ENCODE data around the gene RAB30.
"Not testable (repeated sequence)": the region's sequence is repeated elsewhere in the genome, so short reads cannot be mapped to it uniquely, and the experiment has no call there.

Gene RAB30

GRCh38 chr11:82988936-82989627 lies 82.6 kb downstream of the RAB30 start:
- no peak for DNase-seq (ENCODE audit: low read depth in 2 of 3, low spot score in 1 of 3)

GRCh38 chr11:82987997-82988396 lies 83.7 kb downstream of the RAB30 start:
- DNase-seq (ENCODE audit: low read depth in 2 of 3, low spot score in 1 of 3) = no peak

GRCh38 chr11:82986446-82986845 lies 85.3 kb downstream of the RAB30 start:
- DNase-seq (ENCODE audit: low read depth in 2 of 3, low spot score in 1 of 3) = no peak

GRCh38 chr11:82981852-82982251 lies 89.8 kb downstream of the RAB30 start:
- DNase-seq (ENCODE audit: low read depth in 2 of 3, low spot score in 1 of 3) = no peak

- no peak for DNase-seq (ENCODE audit: low read depth in 2 of 3, low spot score in 1 of 3)
These were observed 90.8 kb downstream of the RAB30 start for GRCh38 chr11:82980947-82981346.

- no peak for DNase-seq (ENCODE audit: low read depth in 2 of 3, low spot score in 1 of 3)
These were observed 91.4 kb downstream of the RAB30 start for GRCh38 chr11:82980292-82980691.

GRCh38 chr11:82979824-82980223 lies 91.9 kb downstream of the RAB30 start:
- no peak for DNase-seq (ENCODE audit: low read depth in 2 of 3, low spot score in 1 of 3)

GRCh38 chr11:82978422-82979099 lies 93.1 kb downstream of the RAB30 start:
- DNase-seq (ENCODE audit: low read depth in 2 of 3, low spot score in 1 of 3) = no peak

- DNase-seq (ENCODE audit: low read depth in 2 of 3, low spot score in 1 of 3) = no peak
These were observed 94.9 kb downstream of the RAB30 start for GRCh38 chr11:82976786-82977185.

GRCh38 chr11:82975882-82976281 lies 95.8 kb downstream of the RAB30 start:
- DNase-seq (ENCODE audit: low read depth in 2 of 3, low spot score in 1 of 3) = no peak

GRCh38 chr11:82974851-82975250 lies 96.8 kb downstream of the RAB30 start:
- no peak for DNase-seq (ENCODE audit: low read depth in 2 of 3, low spot score in 1 of 3)

- DNase-seq (ENCODE audit: low read depth in 2 of 3, low spot score in 1 of 3) = no peak
These were observed 97.6 kb downstream of the RAB30 start for GRCh38 chr11:82974135-82974534.

GRCh38 chr11:82972103-82972502 lies 99.6 kb downstream of the RAB30 start:
- DNase-seq (ENCODE audit: low read depth in 2 of 3, low spot score in 1 of 3) = no peak

- peak; percentile 26 to 34 (median 30) for DNase-seq (ENCODE audit: low read depth in 2 of 3, low spot score in 1 of 3)
These were observed 100.2 kb downstream of the RAB30 start for GRCh38 chr11:82971519-82971946.

GRCh38 chr11:82970507-82971083 lies 101.1 kb downstream of the RAB30 start:
- not testable (repeated sequence) for DNase-seq (ENCODE audit: low read depth in 2 of 3, low spot score in 1 of 3)

GRCh38 chr11:82969811-82970210 lies 101.9 kb downstream of the RAB30 start:
- no peak for DNase-seq (ENCODE audit: low read depth in 2 of 3, low spot score in 1 of 3)

- no peak for DNase-seq (ENCODE audit: low read depth in 2 of 3, low spot score in 1 of 3)
These were observed 104.3 kb downstream of the RAB30 start for GRCh38 chr11:82967381-82967780.

GRCh38 chr11:82962021-82962420 lies 109.7 kb downstream of the RAB30 start:
- not testable (repeated sequence) for DNase-seq (ENCODE audit: low read depth in 2 of 3, low spot score in 1 of 3)

GRCh38 chr11:82960779-82961143 lies 110.9 kb downstream of the RAB30 start:
- no peak for DNase-seq (ENCODE audit: low read depth in 2 of 3, low spot score in 1 of 3)

- peak in 1 of 3 donors; percentile 38 for DNase-seq (ENCODE audit: low read depth in 2 of 3, low spot score in 1 of 3)
These were observed 111.5 kb downstream of the RAB30 start for GRCh38 chr11:82959987-82960778.

GRCh38 chr11:82955736-82956453 lies 115.8 kb downstream of the RAB30 start:
- DNase-seq (ENCODE audit: low read depth in 2 of 3, low spot score in 1 of 3) = peak in 1 of 3 donors; percentile 21
